Activated T-cell treated with anti-CD3 and anti-CD28 coated beads for 1 hour (primary cell): ENCODE data around the gene IDNK.

Experiments used
- DNase-seq: peaks from one replicate; pipeline ENCODE4 v3.0.0-alpha.2; 2020; ENCODE audit warnings: low read depth

The IDNK gene

DNA sequence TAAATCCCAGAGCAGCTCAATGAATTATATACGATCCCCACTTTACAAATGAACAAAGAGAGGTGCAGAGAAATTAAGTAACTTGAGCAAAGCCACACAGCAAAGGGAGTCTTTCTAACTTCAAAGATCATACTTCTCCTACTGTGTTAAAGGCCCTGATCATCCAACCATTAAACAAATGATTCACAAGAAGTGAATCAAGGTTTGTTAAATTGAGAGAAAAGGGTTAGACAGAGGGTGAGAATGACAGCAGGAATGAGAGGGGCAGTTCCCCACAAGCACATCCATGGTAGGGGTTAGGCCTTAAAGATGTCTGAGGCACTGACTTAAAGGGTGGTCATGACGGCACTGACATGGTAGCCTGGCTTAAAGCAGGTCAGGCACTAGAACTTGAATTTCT, 10.7 kb downstream of the IDNK start:
- no peak for DNase-seq

DNA sequence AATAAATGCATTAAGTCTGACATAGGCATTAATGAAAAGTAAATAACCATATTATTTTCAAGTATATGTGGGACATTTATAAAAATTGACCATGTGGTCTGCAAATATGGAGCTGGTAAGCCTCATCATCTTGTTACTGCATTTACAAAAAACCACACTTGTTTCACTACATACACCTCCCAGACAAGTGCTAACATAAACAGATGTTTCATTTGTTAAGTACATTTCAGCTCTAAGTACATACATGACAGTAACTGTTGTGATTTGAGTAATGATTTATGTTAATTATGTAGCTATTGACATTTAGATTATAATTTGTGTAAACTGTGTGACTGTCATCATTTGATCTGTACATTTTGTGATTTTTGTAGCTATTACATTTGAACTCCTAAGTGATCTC, 13.9 kb downstream of the IDNK start:
- DNase-seq = no peak

DNA sequence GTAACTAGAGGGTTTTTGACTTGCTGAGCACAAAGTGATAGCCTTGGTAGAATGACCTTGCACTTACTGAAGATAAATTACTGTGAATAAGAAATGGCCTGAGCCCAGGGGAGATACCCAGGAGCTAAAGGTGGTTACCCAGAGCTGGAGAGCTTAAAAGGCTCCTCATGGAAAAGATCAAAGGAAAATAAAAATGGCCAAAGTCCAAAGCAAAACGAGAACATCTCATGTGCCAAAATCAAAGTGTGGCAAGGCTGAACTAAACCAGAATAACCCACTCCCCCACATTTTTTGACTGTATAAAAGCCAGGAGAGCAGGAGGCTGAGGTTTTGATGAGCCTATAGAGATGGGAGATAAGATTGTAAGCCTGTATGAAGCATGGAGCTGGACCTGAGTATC, 14.4 kb downstream of the IDNK start:
- no peak for DNase-seq

DNA sequence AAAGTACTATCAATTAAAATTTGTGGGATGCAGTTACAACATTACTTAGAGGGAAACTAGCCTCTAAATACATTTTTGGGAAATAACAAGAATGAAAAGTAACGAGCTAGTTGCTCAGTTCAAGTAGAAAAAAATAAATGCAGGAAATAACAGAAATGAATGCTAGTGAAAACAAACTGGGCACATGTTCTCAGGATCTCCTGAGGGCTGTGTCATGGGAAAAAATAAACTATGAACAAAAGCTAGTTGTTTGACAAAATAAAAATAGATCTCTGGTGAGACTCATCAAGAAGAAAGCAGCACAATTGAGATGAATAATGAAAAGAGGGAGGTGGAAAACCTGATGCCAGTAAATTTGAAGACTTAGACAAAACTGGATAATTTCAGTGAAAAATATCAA, 16.3 kb downstream of the IDNK start:
- no peak for DNase-seq

DNA sequence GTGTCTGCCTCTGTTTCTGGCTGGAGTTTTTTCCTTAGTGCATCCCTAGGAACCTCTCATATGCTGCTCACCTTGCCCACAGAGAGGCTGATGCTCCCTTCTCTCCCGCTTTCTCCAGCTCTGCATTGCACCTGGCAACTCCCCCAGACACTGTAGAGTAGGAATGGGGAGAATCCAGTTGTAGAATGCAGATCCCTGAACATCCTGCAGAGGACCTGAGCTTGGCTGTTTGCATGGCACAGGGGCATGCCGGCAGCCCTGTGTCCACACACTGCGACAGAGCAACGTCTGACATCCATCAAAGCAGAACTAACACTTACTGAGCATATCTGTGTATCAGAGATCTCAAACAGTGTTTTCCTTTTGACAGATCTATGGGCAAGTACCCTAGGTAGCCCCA, 19.9 kb downstream of the IDNK start:
- no peak for DNase-seq

DNA sequence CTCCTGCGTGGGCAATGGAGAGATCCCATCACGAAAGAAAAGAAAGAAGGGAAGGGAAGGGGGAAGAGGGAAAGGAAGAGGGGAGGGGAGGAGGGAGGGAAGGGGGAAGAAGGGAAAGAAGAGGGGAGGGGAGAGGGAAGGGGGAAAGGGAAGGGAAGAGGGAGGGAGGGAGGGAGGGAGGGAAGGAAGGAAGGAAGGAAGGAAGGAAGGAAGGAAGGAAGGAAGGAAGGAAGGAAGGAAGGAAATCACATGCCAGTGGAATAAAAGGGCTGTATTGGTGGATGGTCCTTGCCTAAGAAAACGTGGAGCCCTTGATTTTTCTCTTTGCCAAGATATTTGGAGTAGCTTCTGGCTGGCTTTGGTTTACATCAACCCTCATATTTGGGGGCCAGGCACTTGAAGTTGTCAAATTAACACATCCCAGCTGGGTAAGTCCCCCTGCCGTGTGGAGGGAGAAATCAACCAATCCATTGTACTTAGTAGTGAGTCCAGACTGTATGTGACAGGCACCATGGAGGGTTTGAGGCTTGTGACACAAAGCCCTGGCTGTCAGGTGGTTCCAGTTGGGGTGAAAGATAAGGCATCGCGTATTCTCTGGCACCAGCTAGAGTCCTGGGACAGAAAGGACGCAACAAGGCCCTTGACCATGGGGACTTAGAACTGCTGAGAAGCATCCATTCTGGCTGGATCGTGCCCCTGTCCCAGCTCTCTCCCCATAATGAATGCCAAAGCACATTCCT, 23.7 kb downstream of the IDNK start:
- no peak for DNase-seq

DNA sequence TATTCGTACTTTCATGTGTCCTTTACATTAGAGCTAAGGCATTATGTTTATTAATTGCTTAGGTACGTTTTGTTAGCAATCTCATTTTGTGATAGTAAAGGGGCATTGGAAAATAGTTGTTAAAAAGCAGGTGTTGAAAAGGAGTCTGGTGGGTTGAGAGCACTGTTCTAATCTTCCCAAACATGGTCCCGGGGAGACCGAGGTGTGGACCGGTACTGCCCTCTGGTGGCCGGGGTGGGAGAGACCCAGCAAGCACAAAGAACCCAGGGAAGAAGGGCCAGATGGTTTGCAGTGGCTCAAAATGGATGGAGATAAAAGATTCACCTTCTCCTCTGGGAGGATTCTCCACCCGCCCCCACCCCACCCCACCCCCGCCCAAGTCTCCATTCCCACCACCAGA, 26.1 kb downstream of the IDNK start:
- peak; percentile 73 for DNase-seq

DNA sequence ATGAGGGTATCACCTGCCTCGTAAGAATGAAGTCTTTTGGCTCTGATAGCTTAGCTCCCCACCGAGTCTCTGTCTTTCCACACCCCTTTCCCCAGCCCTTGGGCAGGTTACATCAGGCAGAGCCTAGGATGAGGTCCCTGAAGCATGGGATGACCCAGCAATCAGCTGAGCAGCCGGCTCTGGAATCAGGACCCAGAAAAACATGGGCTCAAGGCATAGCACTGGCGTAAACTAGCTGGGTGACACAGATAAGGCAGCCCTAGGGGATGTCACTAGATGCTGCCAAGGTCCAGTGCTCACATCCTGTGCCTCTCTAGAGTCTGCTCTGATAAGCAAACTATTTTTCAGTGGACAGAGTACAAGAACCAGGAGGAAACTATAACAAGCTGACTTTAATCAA, 26.6 kb downstream of the IDNK start:
- no peak for DNase-seq

DNA sequence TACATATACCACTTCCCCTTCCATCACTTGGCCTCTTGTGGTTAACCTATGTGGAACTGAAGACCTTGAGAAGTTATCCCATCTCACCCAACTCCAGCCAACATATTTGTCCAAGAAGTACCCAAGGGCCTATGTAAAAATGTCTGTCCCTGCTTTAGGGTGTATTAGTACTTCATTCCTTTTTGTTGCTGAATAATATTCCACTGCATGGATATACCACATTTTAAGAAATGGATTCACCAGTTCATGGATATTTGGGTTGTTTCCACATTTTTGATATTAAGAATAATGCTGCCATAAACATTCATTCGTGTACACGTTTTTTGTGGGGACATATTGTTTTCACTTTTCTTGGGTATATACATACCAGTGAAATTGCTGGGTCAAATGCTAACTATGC, 28.6 kb downstream of the IDNK start:
- DNase-seq = no peak

DNA sequence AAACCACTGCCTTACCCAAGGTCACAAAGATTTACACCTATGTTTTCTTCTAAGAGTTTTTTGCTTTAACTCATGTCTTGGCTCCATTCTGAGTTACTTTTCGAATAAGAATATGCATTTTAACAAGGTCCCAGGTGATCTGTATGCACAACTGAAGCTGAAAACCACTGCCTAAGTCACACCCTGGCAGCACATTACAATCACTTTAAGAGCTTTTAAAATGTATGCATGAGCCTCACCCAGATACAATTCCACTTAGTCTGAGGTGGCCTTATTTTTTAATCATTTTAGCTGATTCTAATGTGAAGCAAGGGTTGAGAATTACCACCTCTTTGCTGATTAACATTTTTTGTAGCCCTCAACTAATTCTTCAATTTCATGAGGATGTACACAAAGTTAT, 29.5 kb downstream of the IDNK start:
- DNase-seq = no peak

DNA sequence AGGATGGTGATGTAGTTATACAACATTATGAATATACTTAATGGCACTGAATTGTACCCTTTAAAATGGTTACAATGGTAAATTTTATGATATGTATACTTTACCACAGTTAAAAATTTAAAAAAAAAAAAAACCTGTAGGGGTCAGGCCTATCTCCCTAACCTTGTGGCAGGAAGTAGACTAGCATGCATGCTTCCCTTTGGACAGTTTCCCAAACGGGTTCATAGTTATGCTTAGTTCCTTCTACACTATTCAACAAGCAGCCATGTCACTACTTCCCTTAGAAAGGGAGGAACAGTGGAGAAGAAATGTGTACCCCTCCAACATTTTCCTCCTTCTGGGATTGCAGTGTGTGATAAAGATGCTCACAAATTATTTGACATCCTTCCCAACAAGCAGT, 32.5 kb downstream of the IDNK start:
- no peak for DNase-seq

DNA sequence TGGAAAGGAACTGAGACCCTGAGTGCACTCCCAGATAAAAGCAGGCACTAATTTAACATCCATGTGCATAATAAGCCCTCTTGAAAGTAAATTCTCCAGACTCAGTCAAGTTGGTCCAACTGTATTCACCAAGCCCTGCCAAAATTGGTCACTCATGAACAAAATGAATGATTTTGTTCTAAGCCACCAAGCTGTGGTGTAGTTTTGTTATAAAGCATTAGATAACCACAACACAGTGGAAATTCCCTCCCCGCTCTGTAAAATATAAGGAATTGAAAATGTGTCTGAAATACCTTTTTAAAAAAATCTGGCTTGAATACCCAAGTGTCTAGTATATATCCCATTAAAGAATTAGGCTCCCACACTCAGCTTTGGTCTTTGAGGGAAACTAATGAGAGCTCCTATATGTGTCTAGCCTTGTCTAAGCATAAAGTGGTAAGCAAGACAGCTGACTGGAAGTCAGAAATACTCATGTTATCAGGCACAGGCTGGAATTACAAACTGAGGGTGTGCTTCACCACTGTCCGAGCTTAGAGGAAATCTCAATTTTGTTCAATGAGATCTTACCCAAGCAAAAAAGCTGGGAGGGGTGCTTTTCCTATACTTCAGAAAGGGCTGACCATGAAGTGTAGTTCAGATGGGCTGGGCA, 33.2 kb downstream of the IDNK start:
- DNase-seq = no peak

DNA sequence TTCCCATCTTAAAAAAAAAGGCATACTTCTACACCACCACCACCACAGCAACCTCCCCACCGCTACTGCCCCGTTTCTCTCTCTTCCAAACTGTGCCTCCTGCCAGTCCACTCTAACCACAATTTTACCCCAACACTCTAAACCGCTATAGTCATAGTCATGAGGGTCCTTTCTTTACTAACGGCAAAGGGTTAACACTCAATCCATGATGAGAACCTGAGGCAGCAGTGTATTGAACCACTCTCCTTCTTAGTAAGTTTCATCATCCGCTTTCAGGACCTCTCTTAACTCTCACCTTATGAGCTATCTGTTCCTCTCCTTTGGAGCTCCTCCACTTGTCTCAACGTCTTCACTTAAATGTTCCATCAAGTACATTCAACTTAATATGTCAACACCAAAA, 34.0 kb downstream of the IDNK start:
- no peak for DNase-seq

DNA sequence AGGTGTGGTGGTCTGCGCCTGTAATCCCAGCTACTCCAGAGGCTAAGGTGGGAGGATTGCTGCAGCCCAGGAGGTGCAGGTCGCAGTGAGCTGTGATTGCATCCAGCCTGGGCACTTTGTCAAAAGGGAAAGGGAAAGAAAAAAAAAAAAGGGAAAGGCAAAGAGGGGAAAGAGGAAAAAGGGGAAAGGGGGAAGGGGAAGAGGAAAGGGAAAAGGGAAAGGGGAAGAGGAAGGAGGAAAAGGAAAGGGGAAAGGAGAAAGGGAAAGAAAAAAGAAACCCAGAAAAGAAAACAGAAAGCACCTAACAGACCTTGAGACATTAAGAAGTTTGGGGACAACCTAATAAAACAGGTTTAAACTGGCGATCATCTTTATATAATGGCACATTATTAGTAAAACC, 40.0 kb downstream of the IDNK start:
- no peak for DNase-seq

DNA sequence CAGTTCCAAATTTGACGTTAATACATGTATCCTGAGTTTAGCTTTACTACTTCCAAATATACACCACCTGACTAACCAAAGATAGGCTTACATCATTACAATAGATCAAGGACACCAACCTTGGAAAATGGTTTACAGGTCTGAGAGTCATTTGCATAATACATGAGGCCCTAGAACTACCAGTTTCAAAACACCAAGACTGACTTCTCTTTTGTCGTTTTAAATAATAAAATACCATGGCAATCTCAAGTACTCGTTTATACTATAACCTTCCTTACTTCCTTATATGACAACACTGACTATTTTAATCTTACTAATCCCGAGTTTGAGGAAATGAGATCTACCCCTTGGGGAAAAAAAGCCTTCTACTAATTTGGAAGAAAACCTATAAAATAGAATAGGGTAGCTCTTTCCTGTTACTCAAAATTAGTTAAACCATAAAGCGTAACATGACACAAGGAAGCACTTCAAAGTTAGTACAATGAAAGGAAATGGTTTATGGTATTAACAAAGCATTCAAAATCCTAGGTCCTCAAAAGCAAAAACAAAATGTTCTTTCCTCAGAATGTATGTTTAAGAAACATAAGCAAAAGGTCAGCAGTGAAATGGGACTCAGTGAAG, 42.7 kb downstream of the IDNK start:
- no peak for DNase-seq

DNA sequence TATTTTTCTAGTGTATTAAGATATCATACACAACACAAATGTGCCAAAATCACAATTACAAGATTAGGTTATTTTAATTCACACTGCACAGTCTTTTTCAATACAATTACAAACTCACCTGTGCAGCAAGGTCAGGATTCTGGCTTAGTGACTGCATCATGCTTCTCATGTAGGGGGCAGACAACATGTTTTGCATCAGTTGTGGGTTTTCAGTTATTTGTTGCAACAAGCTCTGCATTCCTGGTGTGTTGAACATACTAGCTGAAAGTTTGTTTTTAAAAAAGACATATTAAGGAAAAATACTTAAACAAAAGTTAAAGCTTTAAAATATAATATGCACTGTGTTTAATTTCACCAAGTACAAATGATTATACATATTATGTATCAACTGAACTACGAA, 46.1 kb downstream of the IDNK start:
- DNase-seq = no peak

DNA sequence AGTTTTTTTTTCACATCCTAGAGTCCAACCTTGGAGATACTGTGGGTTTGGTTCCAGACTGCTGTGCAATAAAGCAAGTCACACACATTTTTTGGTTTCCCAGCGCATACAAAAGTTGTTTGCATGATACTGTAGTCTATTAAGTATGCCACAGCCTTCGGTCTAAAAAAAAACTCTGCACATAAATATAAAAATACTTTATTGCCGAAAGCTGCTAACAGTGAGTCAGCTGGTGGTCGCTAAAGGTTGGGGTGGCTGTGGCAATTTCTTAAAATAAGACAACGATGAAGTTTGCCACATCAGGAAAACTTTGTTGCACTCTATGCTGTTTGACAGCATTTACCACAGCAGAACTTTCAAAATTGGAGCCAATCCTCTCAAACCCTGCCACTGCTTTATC, 47.4 kb downstream of the IDNK start:
- DNase-seq = no peak

DNA sequence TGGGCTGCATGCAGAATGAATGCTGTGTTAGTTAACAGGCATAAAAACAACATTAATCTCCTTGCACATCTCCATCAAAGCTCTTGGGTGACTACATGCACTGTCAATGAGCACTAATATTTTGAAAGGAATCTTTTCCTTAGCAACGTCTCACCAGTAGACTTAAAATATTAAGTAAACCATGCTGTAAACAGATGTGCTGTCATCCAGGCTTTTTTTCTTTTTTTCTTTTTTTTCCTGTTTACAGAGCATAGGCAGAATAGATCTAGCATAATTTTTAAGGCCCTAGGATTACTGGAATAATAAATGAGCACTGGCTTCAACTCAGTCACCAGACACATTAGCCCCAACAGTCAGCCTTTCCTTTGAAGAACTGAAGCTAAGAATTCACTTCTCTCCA, 48.5 kb downstream of the IDNK start:
- no peak for DNase-seq

DNA sequence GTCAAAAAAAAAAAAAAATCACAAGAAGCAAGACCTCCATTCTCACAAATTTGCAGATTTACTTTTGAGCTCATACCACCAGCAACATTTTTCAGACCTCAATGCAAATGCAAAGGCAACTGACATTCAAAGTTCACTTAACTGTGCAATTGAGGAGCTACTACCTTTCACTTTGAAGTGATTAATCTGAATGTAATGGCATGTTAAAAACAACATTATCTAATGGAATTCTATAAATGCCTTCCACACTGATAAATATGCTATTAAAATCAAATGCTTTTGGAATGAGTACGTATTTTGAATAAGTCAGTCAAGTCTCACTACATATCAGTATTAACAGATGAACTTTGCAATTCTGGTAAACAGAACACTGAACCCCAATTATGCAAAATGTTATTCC, 52.5 kb downstream of the IDNK start:
- no peak for DNase-seq

DNA sequence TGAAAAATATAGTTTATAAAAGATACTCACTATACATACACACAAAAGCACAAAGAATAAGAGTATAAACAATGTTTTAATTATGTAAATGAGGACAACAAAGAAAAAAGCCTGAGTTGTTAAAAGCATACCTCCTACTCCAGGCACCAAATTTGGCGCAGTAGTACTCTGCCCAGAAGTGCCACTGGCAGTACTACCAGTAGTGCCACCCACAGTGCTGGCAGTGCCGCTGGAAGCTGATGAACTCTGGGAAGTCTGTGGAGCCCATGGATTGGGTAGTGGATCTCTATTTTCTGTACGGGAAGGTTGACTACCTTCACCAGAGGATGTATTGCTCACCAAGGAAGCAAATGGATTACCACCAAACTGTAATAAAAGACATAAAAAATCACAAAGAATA, 54.7 kb downstream of the IDNK start:
- no peak for DNase-seq

DNA sequence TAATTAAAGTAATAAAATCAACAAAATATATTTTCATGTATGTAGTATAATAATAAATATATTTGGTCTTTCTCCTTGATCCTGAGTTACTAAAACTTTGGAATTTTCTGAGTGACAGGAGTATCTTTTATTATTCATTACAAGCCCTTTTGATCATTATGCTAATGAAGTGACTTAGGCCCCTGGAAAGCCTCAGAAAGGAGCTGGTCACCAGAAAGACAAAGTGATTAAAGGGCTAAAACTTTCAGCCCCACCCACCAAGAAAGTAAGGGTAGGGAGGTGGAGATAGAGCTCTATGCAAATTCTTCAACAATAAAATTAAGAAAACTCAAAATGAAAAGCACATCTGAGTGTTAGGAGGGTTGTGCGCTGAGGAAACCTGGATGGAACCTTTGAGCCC, 57.3 kb downstream of the IDNK start:
- DNase-seq = no peak

DNA sequence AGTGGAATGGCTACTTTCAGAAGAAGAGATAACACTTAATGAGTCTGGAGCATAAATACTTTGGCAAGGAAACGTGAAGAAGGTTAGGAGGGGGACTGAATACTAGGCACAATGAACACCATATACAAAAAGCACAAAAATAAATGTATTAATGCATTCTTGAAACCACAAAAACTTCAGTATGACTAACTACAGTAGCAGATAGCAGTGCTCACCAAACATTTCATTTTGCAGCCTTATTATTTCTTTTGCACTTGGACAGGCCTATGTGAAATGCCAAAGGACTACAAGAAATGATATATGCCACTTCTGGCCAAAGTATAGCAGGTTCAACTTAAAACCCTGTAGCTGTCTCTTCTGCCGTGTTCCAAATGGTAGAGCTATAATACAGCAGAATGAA, 58.5 kb downstream of the IDNK start:
- DNase-seq = no peak

DNA sequence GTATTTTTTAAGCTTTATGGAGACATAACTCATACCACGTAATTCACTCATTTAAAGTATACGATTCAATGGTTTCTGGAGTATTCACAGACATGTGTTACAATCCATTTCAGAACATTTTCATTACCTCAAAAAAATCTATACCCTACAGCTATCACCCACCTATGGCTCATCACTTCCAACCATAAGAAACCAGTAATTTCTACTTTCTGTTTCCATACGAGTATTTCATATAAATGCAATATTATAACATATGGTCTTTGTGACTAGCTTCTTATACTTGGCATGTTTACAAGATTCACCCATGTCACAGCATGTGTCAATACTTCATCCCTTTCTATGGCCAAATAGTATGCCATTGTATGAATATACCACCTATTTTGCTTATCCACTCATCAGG, 66.0 kb downstream of the IDNK start:
- DNase-seq = no peak

DNA sequence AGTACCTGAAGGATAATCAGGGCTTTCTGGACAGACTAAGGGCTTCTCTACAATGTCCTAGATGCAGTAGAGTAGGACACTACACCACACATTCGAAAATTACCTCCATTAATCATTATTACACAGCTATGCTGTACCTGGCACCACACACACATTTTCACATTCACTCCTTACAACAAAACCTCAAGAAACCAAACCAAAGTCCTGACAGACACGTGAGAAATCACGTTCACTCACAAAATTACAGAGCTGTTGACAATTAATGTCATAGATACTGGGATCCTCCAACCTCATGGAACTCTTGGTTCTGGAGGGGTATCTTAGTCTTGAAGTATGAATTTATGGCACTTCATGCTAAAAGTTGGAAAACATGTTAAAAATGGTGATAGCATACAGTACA, 68.5 kb downstream of the IDNK start:
- no peak for DNase-seq
